ENCODE data around the gene CNTN4. TPM values are rescaled to one million over a fixed set of nuclear protein-coding genes. Genes with fewer than 3 reads are reported as not detected.

The CNTN4 gene
- total RNA-seq, 4 donors from 2014 or later, result 2.6 to 91.2 (median 13.2) TPM

DNA sequence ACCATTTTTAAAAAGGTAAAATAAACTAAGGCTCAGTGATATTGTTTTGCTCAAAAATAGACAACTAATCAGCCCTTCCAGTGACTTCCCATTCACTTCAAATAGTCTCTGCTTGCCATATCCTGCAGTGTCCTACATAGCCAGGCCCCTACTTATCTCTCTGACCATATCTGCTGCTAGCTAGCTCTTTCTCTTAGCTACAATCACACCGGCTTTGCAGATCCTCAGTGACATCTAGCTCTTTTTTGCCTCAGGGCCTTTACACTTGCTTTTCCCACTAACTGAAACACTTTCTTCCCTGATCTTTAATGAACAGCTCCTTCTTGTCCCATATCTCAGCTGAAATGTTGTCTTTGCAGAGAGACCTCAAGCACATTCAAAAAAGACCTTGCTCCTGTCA lies 850.2 kb downstream of the CNTN4 start:
- Histone ChIP-seq H3K36me3 (no peaks in the 10 kb centered on the region), H3K27ac (no peak overlapping the region), H3K4me3 (no peak overlapping the region), H3K4me1 (no peaks in the 10 kb centered on the region), H3K27me3 (no peaks in the 10 kb centered on the region), H3K9me3 (no peaks in the 10 kb centered on the region)
- TF ChIP-seq, protein P1, sequence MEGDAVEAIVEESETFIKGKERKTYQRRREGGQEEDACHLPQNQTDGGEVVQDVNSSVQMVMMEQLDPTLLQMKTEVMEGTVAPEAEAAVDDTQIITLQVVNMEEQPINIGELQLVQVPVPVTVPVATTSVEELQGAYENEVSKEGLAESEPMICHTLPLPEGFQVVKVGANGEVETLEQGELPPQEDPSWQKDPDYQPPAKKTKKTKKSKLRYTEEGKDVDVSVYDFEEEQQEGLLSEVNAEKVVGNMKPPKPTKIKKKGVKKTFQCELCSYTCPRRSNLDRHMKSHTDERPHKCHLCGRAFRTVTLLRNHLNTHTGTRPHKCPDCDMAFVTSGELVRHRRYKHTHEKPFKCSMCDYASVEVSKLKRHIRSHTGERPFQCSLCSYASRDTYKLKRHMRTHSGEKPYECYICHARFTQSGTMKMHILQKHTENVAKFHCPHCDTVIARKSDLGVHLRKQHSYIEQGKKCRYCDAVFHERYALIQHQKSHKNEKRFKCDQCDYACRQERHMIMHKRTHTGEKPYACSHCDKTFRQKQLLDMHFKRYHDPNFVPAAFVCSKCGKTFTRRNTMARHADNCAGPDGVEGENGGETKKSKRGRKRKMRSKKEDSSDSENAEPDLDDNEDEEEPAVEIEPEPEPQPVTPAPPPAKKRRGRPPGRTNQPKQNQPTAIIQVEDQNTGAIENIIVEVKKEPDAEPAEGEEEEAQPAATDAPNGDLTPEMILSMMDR (IDR thresholded peaks at IDR 0.05), result no peak
- TF ChIP-seq POLR2A (IDR thresholded peaks at IDR 0.05), result no peak
- DNase-seq, result no peak
- intact Hi-C loops (cut with DNase I; ENCODE audit: low total_unique reads), result no loop called here

DNA sequence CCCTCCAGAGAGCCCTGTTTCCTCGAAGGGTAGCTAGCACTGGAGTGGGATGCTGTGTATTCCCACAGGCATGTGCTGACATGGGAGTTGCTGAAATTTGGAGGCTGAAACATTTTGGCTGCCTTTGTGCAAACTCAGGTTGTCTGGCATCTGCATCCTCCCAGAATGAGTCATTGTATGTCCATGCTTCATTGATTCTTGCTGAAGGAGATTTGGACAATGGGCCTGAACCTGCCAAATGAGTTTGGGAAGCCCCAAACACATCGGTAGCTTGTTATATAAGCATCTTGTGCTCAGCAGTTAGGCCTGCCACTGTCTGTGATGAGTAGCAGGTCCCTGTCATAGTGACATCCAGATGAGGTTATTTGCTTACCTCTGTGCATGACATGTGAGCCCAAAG lies 851.5 kb downstream of the CNTN4 start:
- no peak for DNase-seq
- TF ChIP-seq, protein P1 (IDR thresholded peaks at IDR 0.05), result no peak
- TF ChIP-seq POLR2A (IDR thresholded peaks at IDR 0.05), result no peak
- Histone ChIP-seq H3K9me3 (no peaks in the 10 kb centered on the region), H3K4me3 (no peak overlapping the region), H3K4me1 (no peaks in the 10 kb centered on the region), H3K27ac (no peak overlapping the region), H3K27me3 (no peaks in the 10 kb centered on the region), H3K36me3 (no peaks in the 10 kb centered on the region)
- intact Hi-C loops (cut with DNase I; ENCODE audit: low total_unique reads), result no loop called here

DNA sequence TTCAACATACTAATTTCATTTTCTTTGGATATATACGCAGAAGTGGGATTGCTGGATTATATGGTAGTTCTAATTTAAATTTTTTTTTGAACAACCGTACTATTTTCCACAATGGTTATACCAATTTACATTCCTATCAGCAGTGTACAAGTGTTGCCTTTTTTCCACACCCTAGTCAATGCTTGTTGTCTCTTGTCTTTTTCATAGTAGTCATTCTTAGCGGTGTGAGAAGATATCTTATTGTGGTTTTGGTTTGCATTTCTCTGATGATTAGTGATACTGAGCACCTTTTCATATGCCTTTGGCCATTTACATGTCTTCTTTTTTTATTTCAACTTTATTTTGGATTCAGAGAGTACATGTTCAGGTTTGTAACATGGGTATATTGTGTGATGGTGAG lies 858.4 kb downstream of the CNTN4 start:
- Histone ChIP-seq H3K27ac (no peak overlapping the region), H3K9me3 (no peaks in the 10 kb centered on the region), H3K4me1 (no peaks in the 10 kb centered on the region), H3K36me3 (no peaks in the 10 kb centered on the region), H3K4me3 (no peak overlapping the region), H3K27me3 (no peaks in the 10 kb centered on the region)
- DNase-seq, result no peak
- no peak for TF ChIP-seq POLR2A (IDR thresholded peaks at IDR 0.05)
- TF ChIP-seq, protein P1 (IDR thresholded peaks at IDR 0.05), result no peak
- intact Hi-C loops (cut with DNase I; ENCODE audit: low total_unique reads), result no loop called here

DNA sequence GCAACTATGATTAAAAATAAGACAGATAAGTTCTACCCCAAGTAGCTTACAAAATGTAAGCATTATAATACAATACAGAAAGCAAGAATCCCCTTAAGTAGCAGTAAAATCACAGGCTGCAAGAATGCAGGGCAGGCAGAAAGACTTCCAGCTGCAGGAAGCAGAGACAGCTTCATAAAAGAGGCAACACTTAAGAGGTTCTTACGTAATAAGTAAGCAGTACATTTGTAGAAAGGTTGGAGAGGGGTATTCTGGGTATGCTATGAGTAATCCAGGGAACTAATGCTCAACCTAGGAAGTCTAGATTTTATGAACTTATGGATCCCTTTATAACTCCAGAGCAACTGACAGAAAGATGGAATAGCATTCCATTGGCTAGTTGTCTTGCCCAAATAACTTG lies 859.9 kb downstream of the CNTN4 start:
- no peaks in the 10 kb centered on the region for H3K27me3 ChIP-seq
- no peak overlapping the region for H3K4me3 ChIP-seq
- H3K9me3 ChIP-seq, result no peaks in the 10 kb centered on the region
- TF ChIP-seq POLR2A (IDR thresholded peaks at IDR 0.05), result no peak
- TF ChIP-seq, protein P1 (IDR thresholded peaks at IDR 0.05), result no peak
- H3K4me1 ChIP-seq, result no peaks in the 10 kb centered on the region
- no peaks in the 10 kb centered on the region for H3K36me3 ChIP-seq
- DNase-seq, result no peak
- H3K27ac ChIP-seq, result no peak overlapping the region
- intact Hi-C loops (cut with DNase I; ENCODE audit: low total_unique reads), result no loop called here

DNA sequence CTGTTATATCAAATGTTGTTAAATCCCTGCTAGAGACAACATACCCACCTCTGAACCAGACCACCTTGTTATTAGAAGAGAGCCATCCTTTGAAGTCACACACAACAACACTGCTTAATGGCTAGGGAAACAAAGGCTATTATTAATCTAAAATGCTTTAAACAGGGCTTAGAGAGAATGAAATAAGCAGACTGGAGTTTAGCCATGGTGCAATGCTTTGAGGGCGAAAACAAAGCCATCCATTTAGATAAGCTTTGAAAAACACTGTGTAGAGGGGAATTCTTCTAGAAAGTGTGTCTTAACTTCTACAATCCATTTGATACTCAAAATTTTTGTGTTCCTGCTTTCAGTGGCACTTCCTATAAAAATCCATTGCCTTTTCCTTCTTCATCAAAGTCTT lies 862.9 kb downstream of the CNTN4 start:
- Histone ChIP-seq H3K9me3 (no peaks in the 10 kb centered on the region), H3K27me3 (no peaks in the 10 kb centered on the region), H3K36me3 (no peaks in the 10 kb centered on the region), H3K4me1 (no peaks in the 10 kb centered on the region), H3K27ac (no peak overlapping the region), H3K4me3 (no peak overlapping the region)
- no peak for TF ChIP-seq POLR2A (IDR thresholded peaks at IDR 0.05)
- TF ChIP-seq, protein P1 (IDR thresholded peaks at IDR 0.05), result no peak
- no peak for DNase-seq
- intact Hi-C loops (cut with DNase I; ENCODE audit: low total_unique reads), result no loop called here
